Embryonic facial prominence (tissue), 1 donor: ENCODE measurements around the gene NBAS.

Source experiments
- DNase-seq: peaks from one replicate; pipeline ENCODE4 v3.0.0-alpha.2; 2016; ENCODE audit errors: extremely low spot score

Gene NBAS

DNA sequence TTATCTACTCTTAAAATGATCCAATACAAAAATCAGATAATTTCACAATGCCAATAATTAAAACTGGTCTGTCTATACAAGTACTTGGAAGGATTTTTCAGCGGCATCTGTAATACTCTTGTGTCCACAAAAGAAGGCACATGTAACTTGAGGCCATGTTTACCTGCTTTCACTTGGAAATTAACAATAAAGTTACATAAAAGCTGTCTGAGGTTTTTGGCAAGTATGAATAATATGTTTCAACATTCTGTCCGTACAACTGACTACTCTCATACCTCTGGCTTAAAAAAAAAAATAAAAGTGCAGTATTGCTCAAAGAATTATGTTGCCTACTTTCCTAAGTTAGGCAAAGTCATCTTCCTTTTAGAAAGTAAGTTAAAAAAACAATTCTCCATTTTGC lies 253.6 kb downstream of the NBAS start:
- DNase-seq: no peak

DNA sequence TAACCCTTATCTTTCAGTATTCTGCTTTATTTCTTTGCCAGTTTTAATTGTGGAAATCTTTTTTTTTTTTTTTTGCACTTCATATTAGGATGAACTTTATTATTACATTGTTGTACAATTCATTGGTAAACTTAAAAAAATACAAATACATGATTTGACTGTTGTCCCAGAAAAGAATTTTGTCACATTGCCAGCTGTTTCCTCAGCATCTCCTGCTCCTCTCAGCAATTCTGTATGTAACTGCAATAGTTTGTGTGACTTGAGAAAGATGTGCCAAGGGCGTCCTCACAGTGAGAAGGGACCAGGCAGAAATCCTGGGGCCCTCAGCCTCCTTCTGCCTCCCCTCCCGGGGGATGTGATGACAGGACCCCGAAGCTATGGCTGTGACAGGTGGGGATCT lies 254.4 kb downstream of the NBAS start:
- no peak for DNase-seq

DNA sequence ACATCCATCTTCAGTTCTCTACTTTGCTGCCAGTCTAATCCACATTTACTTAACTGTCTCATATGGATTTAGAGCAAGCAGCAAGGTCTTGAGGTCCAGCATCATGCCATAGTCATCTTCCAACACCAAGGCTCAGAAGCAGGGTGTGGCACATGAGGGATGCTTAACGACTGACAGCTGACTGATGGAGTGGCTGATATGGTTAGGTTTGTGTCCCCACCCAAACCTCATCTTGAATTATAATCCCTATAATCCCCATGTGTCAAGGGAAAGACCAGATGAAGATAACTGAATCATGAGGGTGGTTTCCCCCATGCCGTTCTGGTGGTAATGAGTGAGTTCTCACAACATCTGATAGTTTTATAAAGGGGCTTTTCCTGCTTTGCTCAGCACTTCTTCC lies 257.3 kb downstream of the NBAS start:
- no peak for DNase-seq

DNA sequence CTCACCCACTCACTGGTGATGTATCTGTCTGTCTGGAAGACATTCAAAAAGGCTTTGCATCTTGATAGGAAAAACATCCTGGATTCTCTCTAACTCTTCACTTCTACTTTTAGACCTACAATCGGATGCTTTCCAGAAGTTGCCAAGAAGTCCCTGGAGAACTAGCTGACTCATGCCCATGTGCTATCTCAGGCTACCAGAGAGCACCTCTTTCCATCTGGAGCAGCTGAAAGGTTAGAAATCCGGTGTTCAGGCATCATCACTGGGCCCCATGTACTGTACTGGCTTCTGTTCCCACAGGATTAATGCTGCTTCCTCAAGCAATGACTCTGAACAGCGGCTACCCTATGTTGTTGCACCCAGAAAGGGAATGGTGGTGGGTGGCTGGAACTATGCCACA lies 259.0 kb downstream of the NBAS start:
- no peak for DNase-seq

DNA sequence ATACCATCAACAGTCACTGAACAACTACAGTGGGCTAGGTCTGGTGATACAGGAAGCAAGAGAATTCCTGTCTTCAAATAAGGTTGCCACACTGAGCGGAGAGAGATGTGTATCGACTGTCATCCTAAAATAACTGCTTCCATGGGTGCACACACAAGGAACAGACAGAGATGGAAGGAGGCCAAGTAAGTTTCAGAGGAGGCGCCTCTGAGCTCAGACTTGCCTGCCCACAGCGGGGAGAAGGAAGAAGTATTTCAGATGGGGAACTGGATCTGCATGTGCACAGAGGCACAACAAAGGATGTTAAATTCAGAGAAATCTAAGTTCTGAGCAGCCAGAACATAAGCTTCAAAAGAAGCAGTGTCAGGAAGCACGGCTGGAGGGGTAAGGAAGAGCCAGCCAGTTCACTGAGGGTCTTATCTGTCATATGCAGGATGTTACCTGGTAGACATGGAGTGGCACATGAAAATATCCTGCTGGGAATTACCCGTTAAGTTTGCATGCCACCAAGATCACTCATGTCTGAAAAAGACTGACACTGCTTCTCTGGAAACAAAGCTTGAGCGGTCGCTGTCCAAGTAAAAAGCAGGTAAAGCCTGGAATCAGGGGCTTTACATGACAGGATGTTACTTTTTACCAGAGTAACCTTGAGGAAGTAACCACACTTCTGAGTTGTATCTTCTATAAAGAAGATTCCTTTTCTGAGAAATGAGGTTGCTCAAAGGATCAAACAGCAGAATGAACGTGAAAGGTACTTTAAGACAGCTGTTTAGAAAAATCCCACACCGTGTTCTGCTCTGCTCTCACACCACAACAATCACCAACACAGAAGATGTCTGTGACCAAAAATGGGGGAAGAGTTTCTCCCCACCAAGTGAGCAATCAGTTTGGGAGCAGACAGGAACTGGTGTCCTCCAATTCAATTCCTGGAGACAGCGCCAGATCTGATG lies 260.2 kb downstream of the NBAS start:
- no peak for DNase-seq

DNA sequence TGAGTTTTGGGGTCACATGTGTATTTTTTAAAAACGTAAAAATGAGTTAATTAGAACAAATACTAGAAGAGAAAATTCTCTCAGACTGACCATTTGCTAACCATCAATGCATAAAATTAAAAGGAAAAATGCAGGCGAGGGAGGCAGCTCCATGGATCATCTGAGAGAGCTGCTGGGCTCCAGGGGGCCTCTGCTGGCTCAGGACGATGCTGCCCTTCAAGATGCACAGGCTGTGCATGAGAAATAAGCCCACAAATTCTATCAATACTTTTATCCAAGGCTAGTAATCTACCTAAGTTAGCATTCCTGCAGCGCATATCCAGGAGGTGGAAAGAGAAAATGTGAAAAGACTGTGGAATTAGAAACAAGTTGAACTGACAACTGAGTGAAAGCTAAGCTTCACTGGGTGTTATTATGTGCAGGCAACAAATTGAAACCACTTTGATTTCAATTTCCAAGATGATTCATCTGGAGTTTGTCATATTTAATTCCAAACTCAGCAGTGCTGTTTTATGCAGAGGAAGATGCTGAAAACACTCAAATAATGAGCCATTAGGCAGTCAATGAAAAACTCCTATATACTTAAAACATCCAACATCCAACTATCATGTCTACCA lies 261.1 kb downstream of the NBAS start:
- DNase-seq: no peak

DNA sequence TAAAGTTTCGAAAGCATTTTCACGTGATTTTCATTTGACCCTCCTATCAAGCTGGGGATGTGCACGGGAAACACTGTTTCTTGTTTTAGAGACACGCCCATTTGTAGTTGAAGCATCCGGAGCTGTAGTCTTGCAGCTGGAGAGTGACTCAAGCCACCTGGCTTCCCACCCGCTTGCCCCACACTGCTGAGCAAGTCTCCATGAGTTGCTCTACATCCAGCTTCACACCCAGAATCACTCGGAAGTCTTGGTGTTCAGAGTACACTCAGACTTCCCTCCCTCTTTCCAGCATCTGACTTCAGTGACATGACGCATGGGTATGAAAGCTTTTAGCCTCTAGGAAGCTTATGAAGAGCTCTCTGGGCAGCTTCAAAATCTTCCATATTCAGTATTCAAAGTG lies 262.4 kb downstream of the NBAS start:
- no peak for DNase-seq

DNA sequence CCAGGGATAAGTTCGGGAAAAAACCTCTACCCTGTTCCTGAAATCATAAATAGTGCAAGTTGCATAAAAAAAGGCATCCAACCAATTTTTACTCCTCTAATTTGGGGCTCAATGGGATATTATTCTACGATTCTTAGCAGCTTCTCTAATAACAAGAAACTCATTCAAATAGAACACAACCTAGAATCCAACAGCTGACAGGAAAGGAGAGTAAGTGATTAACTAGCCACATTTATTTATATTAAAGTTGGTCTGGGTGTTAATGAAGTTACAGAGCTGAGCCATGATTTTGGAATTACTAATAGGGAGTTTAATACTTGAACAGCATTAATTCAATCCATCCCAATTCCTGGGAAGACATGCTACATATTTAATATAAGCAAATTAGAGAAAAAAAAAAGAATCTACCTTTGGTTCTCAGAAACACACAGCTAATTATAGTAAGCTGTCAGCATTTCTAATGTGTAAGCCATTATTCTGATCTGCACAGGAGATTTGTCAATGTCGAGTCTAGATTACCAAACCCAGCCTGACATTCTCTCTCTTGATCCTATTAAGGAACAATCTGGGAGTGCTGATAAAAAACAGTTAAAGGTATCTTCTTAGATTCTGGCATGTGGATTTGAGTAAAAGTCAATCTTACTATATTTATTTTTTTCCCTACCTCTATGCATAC lies 267.7 kb downstream of the NBAS start:
- DNase-seq: no peak

DNA sequence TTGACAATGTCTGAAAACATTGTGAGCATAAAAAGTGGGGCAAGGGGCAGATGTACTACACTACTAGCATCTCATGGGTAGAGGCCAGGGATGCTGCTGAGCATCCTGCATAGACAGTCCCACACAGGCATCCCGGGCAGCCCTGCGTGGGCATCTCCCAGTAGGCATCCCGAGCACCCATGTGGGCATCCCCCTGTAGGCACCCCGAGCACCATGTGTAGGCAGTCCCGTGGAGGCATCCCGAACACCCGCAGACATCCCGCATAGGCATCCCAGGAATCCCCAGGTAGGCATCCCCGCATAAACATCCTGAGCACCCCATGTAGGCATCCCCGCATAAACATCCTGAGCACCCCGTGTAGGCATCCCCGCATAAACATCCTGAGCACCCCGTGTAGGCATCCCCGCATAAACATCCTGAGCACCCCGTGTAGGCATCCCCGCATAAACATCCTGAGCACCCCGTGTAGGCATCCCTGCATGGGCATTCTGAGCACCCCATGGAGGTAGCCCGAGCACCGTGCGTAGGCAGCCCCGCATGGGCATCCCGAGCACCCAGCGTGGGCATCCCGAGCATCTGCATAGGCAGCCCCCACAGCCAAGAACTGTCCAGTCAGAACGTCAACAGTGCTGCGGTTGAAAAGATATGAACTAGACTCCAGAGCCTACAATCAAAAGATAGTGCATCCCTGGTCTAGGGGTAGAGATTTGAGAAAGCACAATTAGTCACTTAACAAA lies 273.5 kb downstream of the NBAS start:
- DNase-seq: no peak

DNA sequence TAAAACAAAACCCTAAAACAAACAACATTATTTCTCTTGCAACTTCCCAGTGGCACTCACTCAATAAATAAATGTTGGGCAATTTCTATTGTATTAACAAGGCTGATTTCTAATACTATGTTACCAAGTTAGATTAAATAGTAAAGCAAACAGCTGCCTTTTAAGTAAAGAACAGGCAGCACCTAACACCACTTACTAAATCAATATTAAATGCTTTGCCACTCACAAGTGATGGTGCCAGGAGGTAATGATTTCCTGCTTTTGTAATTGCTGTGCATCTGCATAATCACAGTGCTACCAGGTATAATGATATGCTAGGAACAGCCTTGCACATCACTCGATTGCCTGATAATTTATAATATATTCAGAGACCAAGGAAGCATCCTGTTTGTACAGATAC lies 276.5 kb downstream of the NBAS start:
- no peak for DNase-seq

DNA sequence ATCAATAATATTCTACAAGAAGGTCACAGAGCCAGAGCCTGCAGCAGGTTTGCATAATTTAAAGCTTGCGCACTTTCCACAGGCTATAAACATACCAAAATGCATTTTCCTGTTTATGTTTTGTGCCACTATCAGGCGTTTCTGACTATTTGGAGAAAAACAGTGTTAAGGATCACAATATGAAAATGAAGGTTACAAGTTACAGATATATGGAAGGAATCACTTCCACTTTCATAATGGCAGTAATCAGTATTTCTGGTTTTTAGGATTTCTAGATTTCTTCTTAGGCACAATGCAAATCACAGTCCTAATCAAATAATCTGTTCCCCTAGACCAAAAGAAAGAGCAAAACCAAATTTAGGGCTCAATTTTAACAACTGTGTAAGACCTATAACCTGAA lies 279.5 kb downstream of the NBAS start:
- no peak for DNase-seq

DNA sequence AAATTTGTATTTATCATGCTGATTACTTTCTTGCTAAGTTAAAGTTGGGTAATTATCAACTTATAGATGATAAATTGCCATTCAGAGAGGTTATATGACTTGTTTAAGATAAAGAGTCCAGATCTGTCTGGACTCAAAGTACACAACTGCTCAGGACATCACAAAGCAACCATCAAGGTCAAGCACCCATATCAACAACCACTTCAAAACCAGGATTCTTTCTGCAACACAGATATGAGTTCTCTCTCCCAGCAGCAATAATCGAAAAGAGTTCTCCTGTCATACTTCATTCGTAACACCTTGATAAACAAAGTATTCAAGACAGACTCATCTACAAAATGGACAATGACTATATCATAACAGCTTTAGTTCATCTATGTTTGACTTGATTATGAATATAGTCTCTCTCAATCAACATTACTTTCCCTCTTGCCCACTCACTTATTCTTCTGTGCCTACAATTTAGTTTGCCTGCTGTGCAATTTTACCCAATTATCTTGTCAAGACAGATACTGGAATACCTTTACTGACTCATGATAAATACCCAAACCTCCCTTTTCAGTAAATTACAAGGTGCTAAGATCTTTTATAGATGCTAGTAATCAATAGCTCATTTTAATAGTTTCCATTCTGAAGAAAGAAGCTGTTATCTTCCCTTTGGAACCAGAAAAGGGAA lies 281.8 kb downstream of the NBAS start:
- DNase-seq: no peak

DNA sequence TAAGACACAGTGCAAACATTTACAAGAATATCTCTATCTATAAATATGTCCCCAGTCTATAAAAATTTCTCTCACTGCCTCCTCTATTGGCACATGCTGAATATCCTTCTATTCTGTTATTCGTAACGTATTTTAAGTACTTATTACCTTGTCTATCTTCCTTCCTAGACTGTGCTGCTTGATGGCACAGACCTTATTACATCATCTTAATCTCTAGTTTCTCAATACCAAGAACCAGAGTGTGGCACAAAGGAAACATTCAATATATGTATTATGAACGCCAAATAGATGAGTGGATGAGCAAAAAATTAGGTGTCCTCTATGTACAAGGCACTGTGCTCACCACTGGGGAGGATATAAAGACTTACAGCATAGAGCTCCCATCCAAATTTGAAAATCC lies 282.8 kb downstream of the NBAS start:
- DNase-seq: no peak

DNA sequence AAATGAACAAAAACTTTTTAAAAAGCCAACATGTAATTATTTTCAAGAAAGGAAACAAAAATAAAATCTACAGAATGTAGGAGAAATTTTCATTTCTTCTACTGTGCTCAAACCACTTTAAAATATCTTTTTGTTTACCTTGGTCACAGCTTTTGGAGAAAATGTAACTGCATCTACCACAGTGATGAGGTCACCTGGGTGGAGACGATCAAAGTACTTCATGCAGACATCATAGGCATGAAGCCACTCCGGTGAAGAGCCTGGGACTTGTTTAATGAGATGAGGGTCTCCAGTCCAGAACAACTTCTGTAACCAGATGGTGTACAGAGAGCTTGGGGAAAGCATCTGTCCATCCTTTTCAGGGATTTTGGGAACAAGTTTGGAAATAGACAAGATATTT lies 285.8 kb downstream of the NBAS start:
- no peak for DNase-seq

DNA sequence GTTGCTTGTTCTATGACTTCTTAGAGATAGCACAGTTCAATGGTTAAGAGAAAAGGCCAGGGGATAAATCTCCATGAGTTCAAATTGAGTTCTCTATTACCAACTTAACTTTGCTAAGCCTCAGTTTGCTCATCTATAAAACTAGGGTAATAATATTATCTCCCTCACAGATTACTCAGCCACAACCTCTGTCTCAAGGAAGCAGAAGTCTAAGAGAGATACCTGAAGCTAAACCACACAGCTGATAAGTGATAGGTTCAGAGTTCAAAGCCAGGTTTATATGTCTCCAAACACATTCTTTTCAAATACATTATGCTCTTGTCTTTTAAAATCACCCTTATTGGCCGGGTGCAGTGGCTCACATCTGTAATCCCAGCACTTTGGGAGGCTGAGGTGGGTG lies 287.7 kb downstream of the NBAS start:
- no peak for DNase-seq

DNA sequence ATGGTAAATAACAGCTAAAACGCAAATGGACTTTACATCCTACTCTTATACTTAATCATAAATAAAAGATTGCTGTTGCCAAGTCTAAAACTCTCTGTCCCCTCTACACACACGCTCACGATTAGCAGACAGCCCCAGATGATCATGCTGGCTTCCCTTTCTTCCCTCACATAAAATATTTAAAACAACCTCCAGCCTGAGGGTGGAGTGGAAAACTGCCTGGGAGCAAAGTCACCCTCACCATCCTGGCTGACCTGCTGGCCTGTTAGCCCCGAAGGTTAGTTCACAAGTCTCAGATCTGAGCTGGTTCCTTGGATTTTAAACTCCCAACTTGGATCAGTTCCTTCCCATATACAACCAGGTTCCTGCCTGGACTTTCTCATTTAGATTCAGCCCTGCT lies 288.2 kb downstream of the NBAS start:
- no peak for DNase-seq

DNA sequence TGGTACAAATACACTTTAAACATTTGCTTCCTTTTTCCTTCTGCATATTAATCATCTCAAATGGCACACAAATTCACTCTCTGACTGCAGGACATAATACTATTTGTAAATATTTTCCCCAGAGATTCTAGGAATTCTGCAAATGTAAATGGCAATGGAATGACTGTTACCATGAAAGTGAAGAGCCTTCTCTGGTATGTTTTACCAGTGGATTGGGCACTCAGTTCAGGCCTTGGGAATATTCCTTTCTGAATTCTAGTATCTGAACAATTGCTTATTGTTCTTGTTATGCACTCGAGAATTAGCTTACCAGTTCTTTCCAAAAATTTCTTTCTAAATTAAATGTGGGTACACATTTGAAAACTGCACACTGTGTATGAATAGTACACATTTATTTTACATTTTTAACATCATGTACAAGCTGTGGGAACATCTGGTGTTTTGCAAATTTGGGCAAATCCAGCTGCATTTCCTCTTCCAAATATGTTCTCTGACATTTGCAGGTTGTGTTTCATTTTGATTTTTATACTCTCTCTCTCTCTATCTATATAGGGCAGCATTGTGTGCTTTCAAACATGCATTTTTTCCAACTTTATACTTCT lies 289.1 kb downstream of the NBAS start:
- no peak for DNase-seq

DNA sequence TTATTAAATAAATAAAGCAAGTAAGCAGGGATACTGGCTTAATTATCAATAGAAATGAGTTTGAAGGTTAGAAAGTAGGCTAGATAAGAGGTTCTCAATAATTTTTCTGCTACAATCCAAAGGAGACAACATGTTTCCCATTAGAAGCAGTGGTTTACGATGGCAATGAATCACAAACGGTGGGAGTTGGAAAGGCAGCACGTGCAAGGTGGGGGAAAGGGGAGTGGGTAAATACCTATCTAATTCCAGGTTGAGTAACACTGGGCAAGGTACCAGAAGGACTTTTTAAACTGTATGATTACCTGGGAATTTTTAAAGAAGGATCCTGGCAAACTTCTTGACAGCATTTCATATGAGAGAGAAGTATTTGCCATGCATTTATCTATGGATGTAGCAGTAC lies 289.9 kb downstream of the NBAS start:
- DNase-seq: no peak

DNA sequence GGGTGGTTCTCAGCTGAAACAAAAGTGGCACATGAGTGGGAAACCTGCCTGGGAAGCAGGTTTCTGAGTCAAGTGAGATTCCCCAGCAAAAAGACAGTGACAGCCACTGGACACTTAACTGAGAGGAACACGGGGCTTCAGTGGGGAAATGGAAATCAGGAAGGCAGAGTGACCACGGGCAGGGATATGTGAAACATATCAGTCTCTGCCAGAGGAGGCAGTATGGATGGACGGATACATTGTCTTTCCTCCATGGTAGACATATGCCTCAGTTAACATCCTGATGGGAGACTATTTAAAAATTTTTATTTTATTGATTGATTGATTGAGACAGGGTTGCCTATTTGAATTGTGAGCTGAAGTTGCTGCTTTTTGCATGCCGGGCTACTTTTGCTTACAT lies 292.1 kb downstream of the NBAS start:
- no peak for DNase-seq

DNA sequence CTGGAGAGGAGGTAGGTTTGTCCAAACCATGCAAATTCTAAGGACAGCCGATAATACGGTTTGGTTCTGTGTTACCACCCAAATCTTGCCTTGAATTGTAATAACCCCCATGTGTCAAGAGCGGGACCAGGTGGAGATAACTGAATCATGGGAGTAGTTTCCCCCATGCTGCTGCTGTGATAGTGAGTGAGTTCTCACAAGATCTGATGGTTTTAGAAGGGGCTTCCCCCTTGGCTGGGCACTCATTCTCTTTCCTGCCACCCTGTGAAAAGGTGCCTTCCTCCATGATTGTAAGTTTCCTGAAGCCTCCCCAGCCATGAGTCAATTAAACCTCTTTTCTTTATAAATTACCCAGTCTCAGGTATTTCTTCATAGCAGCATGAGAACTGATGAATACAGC lies 295.2 kb downstream of the NBAS start:
- no peak for DNase-seq

DNA sequence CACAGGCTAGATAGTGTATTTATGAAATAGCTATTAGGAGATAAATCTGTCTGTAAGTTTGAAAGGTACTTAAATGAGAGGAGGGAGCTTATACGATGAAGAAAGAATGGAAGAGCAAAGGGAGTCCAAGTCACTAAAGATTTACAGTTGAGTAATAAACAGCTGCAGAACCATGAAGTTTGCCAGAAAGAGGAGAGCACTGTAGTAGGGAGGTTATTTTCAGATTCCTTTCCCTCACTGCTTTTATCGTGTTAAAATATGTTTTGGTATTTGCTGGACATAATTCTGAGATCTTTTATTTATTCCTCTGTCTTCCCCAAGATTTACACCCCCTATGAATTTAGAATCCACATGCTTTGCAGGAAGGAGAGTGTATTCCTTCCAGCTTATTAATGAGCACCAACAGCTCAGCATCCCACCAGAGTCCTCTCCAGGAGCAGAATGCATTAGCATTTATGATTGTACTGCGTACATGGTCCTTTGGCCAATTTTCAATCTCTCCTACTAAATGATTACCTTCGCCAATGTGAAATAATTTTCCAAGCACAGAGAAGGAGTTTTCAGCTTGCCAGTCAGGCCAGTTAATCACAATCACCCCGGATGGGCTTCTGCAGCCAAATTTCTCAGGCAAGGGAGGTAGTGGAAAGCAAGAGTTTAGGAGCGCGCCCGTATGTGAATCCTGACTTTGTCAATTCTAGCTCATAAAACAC lies 297.0 kb downstream of the NBAS start:
- DNase-seq: no peak
